ENCODE data around the gene ZNF426.

DNA sequence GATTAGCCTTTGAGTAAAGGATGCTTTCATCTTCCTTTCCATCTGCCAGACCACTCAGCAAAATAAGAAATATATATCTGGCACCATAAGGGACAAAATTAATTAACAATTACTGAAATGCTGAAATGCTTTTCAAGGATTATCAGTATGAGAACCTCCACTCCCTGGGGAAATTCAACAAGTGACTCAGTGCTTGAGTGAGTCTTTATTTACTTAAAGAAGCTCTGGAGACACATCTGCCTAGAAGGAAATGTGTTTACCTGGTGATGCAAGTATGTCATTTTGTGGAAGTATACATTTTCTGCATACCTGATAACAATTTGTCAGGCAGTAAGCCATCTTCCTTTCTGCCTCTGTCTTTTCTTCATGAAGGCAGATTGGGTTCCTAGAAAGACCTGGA is 63.5 kb downstream of the ZNF426 start:
- TF ChIP-seq CTCF (IDR thresholded peaks at IDR 0.05 in 4 of 5, conservative IDR thresholded peaks at IDR 0.05 in 1 of 5) (no peak), POLR2A (IDR thresholded peaks at IDR 0.05) (no peak)

All from gastrocnemius medialis (tissue), 4 donors.